ENCODE measurements around the gene COA1. TPM values are rescaled to one million over a fixed set of nuclear protein-coding genes. Genes with fewer than 3 reads are reported as not detected.

Gene COA1
- total RNA-seq, 1 donor from 2014 or later, result 192 TPM

DNA sequence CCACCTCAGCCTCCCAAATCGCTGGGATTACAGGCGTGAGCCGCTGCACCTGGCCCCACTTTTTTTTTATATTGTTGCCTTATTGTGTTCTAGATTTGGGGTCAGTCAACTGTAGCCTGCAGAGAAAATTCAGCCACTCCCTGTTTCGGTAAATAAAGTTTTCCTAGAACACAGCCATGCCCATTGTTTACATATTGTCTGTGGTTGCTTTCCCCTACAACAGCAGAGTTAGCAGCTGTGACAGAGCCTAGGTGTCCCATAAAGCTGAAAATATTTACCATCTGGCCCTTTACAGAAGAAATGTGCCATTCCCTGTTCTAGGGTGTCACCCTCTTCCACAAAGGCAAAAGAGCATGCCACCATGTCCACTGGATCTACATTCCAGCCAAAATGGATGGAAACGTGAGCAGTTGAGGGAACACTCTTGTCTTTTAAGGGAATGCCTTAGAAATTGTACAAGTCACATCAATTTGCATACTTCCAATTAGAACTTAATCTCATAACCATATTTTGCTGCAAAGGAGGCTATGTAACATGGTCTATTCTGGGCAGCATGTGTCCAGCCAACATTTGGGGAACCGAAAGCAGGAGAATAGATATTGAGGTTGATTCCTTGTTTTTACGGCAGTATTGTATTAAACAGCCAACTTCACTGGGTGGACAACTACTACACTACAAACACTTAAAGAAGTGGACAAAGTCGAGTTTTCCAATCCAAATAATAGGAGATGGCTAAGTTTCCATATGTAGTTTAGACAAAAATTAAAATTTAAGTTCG is 18.2 kb upstream of the COA1 start:
- Histone ChIP-seq H3F3A (ENCODE audit: low read depth) (no peaks in the 10 kb centered on the region), H3K4me3 (no peak overlapping the region), H3K27ac (no peak overlapping the region), H3K4me2 (no peak overlapping the region), H3K27me3 (no peaks in the 10 kb centered on the region), H3K36me3 (no peaks in the 10 kb centered on the region), H3K9ac (no peak overlapping the region), H3K79me2 (ENCODE audit: low read depth) (no peaks in the 10 kb centered on the region), H3K4me1 (peaks cover 7% of the 10 kb centered on the region), H4K20me1 (ENCODE audit: low read depth) (no peaks in the 10 kb centered on the region), H3K9me3 (ENCODE audit: low read depth) (no peaks in the 10 kb centered on the region), H2AFZ (replicated peaks) (no peak overlapping the region)
- H3K27ac Mint-ChIP-seq, result no peak overlapping the region
- H3K4me3 Mint-ChIP-seq, result no peak overlapping the region
- H3K27me3 Mint-ChIP-seq (ENCODE audit: insufficient read depth, low read depth), result peaks cover 2% of the 10 kb centered on the region
- DNase-seq (ENCODE audit: low spot score), result no peak
- H3K4me1 Mint-ChIP-seq, result peaks cover 6% of the 10 kb centered on the region
- no peaks in the 10 kb centered on the region for H3K9me3 Mint-ChIP-seq
- no peaks in the 10 kb centered on the region for H3K36me3 Mint-ChIP-seq
- TF ChIP-seq, protein P1, sequence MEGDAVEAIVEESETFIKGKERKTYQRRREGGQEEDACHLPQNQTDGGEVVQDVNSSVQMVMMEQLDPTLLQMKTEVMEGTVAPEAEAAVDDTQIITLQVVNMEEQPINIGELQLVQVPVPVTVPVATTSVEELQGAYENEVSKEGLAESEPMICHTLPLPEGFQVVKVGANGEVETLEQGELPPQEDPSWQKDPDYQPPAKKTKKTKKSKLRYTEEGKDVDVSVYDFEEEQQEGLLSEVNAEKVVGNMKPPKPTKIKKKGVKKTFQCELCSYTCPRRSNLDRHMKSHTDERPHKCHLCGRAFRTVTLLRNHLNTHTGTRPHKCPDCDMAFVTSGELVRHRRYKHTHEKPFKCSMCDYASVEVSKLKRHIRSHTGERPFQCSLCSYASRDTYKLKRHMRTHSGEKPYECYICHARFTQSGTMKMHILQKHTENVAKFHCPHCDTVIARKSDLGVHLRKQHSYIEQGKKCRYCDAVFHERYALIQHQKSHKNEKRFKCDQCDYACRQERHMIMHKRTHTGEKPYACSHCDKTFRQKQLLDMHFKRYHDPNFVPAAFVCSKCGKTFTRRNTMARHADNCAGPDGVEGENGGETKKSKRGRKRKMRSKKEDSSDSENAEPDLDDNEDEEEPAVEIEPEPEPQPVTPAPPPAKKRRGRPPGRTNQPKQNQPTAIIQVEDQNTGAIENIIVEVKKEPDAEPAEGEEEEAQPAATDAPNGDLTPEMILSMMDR (IDR thresholded peaks at IDR 0.05), result no peak
- TF ChIP-seq EZH2 (IDR thresholded peaks at IDR 0.05) (no peak), EZH2phosphoT487 (IDR thresholded peaks at IDR 0.05) (no peak)

DNA sequence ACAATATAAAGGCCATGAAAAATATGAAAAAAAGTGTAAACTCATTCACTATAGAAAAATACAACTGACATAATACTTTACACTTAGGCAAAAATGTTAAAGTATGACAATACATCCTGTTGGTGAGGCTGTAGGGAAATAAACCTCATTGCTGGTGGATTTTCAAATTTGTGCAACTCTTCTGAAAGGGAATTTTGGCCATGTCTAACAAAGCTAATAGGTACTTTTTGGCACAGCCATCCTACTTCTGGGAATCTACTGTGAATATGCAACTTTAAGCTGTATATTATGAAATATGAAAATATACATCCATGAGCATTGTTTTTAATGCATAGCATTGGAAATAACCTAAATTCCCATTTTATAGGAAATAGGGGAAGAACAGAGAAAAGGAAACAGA is 13.4 kb upstream of the COA1 start:
- H3K27ac ChIP-seq, result no peak overlapping the region
- H3K9ac ChIP-seq, result no peak overlapping the region
- H3K4me3 Mint-ChIP-seq, result no peak overlapping the region
- H3K27me3 Mint-ChIP-seq (ENCODE audit: insufficient read depth, low read depth), result peaks cover 2% of the 10 kb centered on the region
- H3K4me2 ChIP-seq, result no peak overlapping the region
- H3K27me3 ChIP-seq, result no peaks in the 10 kb centered on the region
- H3K4me1 ChIP-seq, result no peaks in the 10 kb centered on the region
- H3K79me2 ChIP-seq (ENCODE audit: low read depth), result no peaks in the 10 kb centered on the region
- H3K4me3 ChIP-seq, result no peak overlapping the region
- H3K27ac Mint-ChIP-seq, result no peak overlapping the region
- no peak overlapping the region for H2AFZ ChIP-seq (replicated peaks)
- H3K9me3 ChIP-seq (ENCODE audit: low read depth), result no peaks in the 10 kb centered on the region
- peaks cover 7% of the 10 kb centered on the region for H3K4me1 Mint-ChIP-seq
- no peaks in the 10 kb centered on the region for H3F3A ChIP-seq (ENCODE audit: low read depth)
- no peak for DNase-seq (ENCODE audit: low spot score)
- no peaks in the 10 kb centered on the region for H3K36me3 Mint-ChIP-seq
- TF ChIP-seq EZH2phosphoT487 (IDR thresholded peaks at IDR 0.05), result no peak
- no peak for TF ChIP-seq EZH2 (IDR thresholded peaks at IDR 0.05)
- TF ChIP-seq, protein P1 (IDR thresholded peaks at IDR 0.05), result no peak
- H4K20me1 ChIP-seq (ENCODE audit: low read depth), result no peaks in the 10 kb centered on the region
- no peaks in the 10 kb centered on the region for H3K36me3 ChIP-seq
- H3K9me3 Mint-ChIP-seq, result no peaks in the 10 kb centered on the region

DNA sequence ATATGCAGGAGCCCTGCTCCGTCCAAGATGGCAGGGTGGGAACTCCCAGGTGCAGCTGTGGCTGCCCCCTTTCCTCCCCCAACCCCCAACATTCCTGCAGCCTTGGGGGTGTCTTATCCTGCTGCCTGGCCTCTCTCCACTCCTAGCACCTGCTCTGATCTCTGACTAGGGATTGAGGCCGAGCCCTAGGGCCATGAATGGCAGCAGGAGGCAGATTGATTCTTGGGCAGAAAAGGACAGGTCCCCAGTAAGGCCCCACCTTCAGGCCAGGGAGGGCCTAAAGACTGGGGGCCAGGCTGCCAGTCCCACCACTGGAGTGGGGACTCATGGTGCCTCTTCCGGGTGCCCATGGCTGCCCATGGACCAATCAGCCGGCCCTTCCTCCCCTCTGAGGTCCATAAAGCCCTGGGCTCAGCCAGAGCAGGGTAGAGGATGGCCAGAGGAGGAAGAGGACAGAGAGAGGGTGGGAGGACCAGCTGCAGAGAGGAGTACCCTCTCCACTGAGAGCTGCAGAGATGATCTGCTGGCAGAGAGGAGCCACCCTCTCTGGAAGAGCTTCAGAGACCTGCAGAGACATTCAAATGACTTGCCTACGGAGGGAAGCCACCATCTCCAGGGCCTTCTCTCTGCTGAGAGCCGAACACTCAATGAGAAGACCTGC is 8.3 kb upstream of the COA1 start:
- Histone ChIP-seq H3K36me3 (no peaks in the 10 kb centered on the region), H2AFZ (replicated peaks) (peak overlapping the region; percentile 68), H3K4me3 (no peak overlapping the region), H3K4me2 (no peak overlapping the region), H3K4me1 (no peaks in the 10 kb centered on the region), H3K79me2 (ENCODE audit: low read depth) (no peaks in the 10 kb centered on the region), H3K27me3 (no peaks in the 10 kb centered on the region), H3F3A (ENCODE audit: low read depth) (no peaks in the 10 kb centered on the region), H4K20me1 (ENCODE audit: low read depth) (no peaks in the 10 kb centered on the region), H3K9me3 (ENCODE audit: low read depth) (no peaks in the 10 kb centered on the region), H3K27ac (no peak overlapping the region), H3K9ac (no peak overlapping the region)
- TF ChIP-seq EZH2 (IDR thresholded peaks at IDR 0.05) (no peak), EZH2phosphoT487 (IDR thresholded peaks at IDR 0.05) (no peak)
- TF ChIP-seq, protein P1 (IDR thresholded peaks at IDR 0.05), result no peak
- Mint-ChIP-seq H3K9me3 (no peaks in the 10 kb centered on the region), H3K4me3 (no peak overlapping the region), H3K4me1 (peaks cover 16% of the 10 kb centered on the region), H3K27ac (no peak overlapping the region), H3K36me3 (no peaks in the 10 kb centered on the region), H3K27me3 (ENCODE audit: insufficient read depth, low read depth) (no peaks in the 10 kb centered on the region)
- no peak for DNase-seq (ENCODE audit: low spot score)
